Measurements from ENCODE around the gene TNIP3. TPM values are rescaled to one million over a fixed set of nuclear protein-coding genes. Genes with fewer than 3 reads are reported as not detected.

Gene TNIP3
- polyA plus RNA-seq: 0.16 and 0.73 TPM in 2 replicates

GRCh38 chr4:121164291-121164690 is at the start of gene TNIP3:
Gene TNIP3, minus strand, starts transcription at chr4:121164321. Its CDS starts 196 bp downstream, at chr4:121164125.

Other genes with a start within 250 kb of the TNIP3 start
- gene PRDM5, start 241.6 kb downstream of the TNIP3 start, polyA plus RNA-seq: 4.3 and 11.8 TPM in 2 replicates
- gene NDNF, start 91.8 kb downstream of the TNIP3 start, polyA plus RNA-seq: 4.0 and 12.4 TPM in 2 replicates
- not detected in 2 replicates for gene QRFPR, start 216.7 kb upstream of the TNIP3 start, polyA plus RNA-seq